Muscle of leg (tissue), 11 donors: ENCODE measurements around the gene PAIP2. TPM values are rescaled to one million over a fixed set of nuclear protein-coding genes. Genes with fewer than 3 reads are reported as not detected.
"Not testable (repeated sequence)": the region's sequence is repeated elsewhere in the genome, so short reads cannot be mapped to it uniquely, and the experiment has no call there.

Source experiments
- DNase-seq: peaks from one replicate; pipeline ENCODE4 v3.0.0; 2013
- H3K27ac ChIP-seq: one replicate; pipeline ENCODE4 v1.5.1; 2013; ENCODE audit warnings: mild to moderate bottlenecking, low read length, control low read depth
- H3K27me3 ChIP-seq: one replicate; pipeline ENCODE4 v1.6.1; 2013; ENCODE audit warnings: low read length; ENCODE audit not compliant: control insufficient read depth, insufficient read depth
- H3K36me3 ChIP-seq: one replicate; pipeline ENCODE4 v1.6.1; 2013; ENCODE audit warnings: low read length; ENCODE audit not compliant: control insufficient read depth, insufficient read depth
- H3K4me1 ChIP-seq: one replicate; pipeline ENCODE4 v1.6.1; 2013; ENCODE audit warnings: low read length; ENCODE audit not compliant: control insufficient read depth, insufficient read depth
- H3K4me3 ChIP-seq: one replicate; pipeline ENCODE4 v1.5.1; 2013; ENCODE audit warnings: low read length, control low read depth
- H3K9me3 ChIP-seq: replicated peaks from 2 replicates; pipeline ENCODE4 v1.6.1; 2013; ENCODE audit warnings: low read depth, low read length; ENCODE audit not compliant: control insufficient read depth
- WGBS: methylation state at CpG from one replicate; pipeline ENCODE4 v1.1.5; 2013; ENCODE audit warnings: missing lambda C conversion rate; ENCODE audit not compliant: insufficient coverage; 5-methylcytosine and 5-hydroxymethylcytosine counted together
- polyA plus RNA-seq, 8 donors: library from polyadenylated mRNA; unstranded; fragments of 120-200 nt; gene quantifications; one replicate each; pipeline versions ENCODE4 v1.2.1 to v1.2.3, GENCODE V29; 2013; ENCODE audit warnings: inconsistent platforms in 1 of 8, low replicate concordance in 1 of 8; ENCODE audit not compliant: insufficient read length in 8 of 8, insufficient read depth in 1 of 8
- total RNA-seq: library from RNA; stranded (reverse); fragments of 120-200 nt; gene quantifications from one replicate; pipeline ENCODE4 v1.2.4, GENCODE V29; 2013

The PAIP2 gene
- total and polyA plus RNA-seq, 9 donors: 54.0 to 146 (median 120) TPM

- 75% methylated on average over 6 of the region's 7 CpGs for WGBS
- Histone ChIP-seq H3K36me3 (no peaks in the 10 kb centered on the region), H3K27ac (no peak overlapping the region), H3K4me1 (peaks cover 15% of the 10 kb centered on the region), H3K9me3 (no peaks in the 10 kb centered on the region), H3K4me3 (no peak overlapping the region), H3K27me3 (no peaks in the 10 kb centered on the region)
- no peak for DNase-seq
Observed at GRCh38 chr5:139383993-139384590, 42.4 kb downstream of the PAIP2 start.

GRCh38 chr5:139384591-139385051, 43.0 kb downstream of the PAIP2 start:
- WGBS: 74% methylated on average over 8 of the region's 9 CpGs
- no peaks in the 10 kb centered on the region for H3K36me3 ChIP-seq
- H3K9me3 ChIP-seq: no peaks in the 10 kb centered on the region
- DNase-seq: no peak
- H3K4me1 ChIP-seq: peaks cover 15% of the 10 kb centered on the region
- H3K4me3 ChIP-seq: no peak overlapping the region
- H3K27me3 ChIP-seq: no peaks in the 10 kb centered on the region
- H3K27ac ChIP-seq: no peak overlapping the region

- H3K36me3 ChIP-seq: peaks cover 2% of the 10 kb centered on the region
- no peaks in the 10 kb centered on the region for H3K9me3 ChIP-seq
- H3K27ac ChIP-seq: no peak overlapping the region
- H3K27me3 ChIP-seq: no peaks in the 10 kb centered on the region
- H3K4me1 ChIP-seq: peaks cover 15% of the 10 kb centered on the region
- WGBS: 81% methylated on average over 4 of the region's 8 CpGs
- no peak overlapping the region for H3K4me3 ChIP-seq
- no peak for DNase-seq
Observed at GRCh38 chr5:139385061-139386049, 43.7 kb downstream of the PAIP2 start.

GRCh38 chr5:139386050-139386438, 44.4 kb downstream of the PAIP2 start:
- Histone ChIP-seq H3K27ac (no peak overlapping the region), H3K27me3 (no peaks in the 10 kb centered on the region), H3K4me3 (no peak overlapping the region), H3K4me1 (peaks cover 16% of the 10 kb centered on the region), H3K36me3 (peaks cover 5% of the 10 kb centered on the region), H3K9me3 (no peaks in the 10 kb centered on the region)
- WGBS: no CpG with 5 or more reads among the region's 5 CpGs
- no peak for DNase-seq

GRCh38 chr5:139386956-139387355, 45.3 kb downstream of the PAIP2 start:
- WGBS: 88% methylated on average over 6 of the region's 10 CpGs
- not testable (repeated sequence) for H3K9me3 ChIP-seq, H3K27me3 ChIP-seq, H3K36me3 ChIP-seq, DNase-seq, H3K4me3 ChIP-seq, H3K27ac ChIP-seq
- peaks cover 25% of the 10 kb centered on the region for H3K4me1 ChIP-seq

GRCh38 chr5:139387611-139388197, 46.0 kb downstream of the PAIP2 start:
- Histone ChIP-seq H3K36me3 (peaks cover 11% of the 10 kb centered on the region), H3K27ac (no peak overlapping the region), H3K27me3 (peaks cover 8% of the 10 kb centered on the region), H3K4me1 (peaks cover 31% of the 10 kb centered on the region), H3K9me3 (no peaks in the 10 kb centered on the region), H3K4me3 (no peak overlapping the region)
- no peak for DNase-seq
- WGBS: 86% methylated on average over 6 of the region's 10 CpGs

GRCh38 chr5:139388198-139388821, 46.7 kb downstream of the PAIP2 start:
- DNase-seq: no peak
- Histone ChIP-seq H3K27ac (no peak overlapping the region), H3K27me3 (peaks cover 14% of the 10 kb centered on the region), H3K36me3 (peaks cover 14% of the 10 kb centered on the region), H3K9me3 (no peaks in the 10 kb centered on the region), H3K4me3 (no peak overlapping the region), H3K4me1 (peaks cover 37% of the 10 kb centered on the region)
- WGBS: 14% methylated on average over 5 of the region's 8 CpGs

GRCh38 chr5:139389701-139390638, 48.3 kb downstream of the PAIP2 start, which contains the start of gene MZB1:
Gene MZB1 (minus strand): TSS chr5:139389913. CDS start chr5:139389856, 57 bp downstream.
- DNase-seq: no peak
- H3K4me1 ChIP-seq: peaks cover 44% of the 10 kb centered on the region
- no peaks in the 10 kb centered on the region for H3K9me3 ChIP-seq
- WGBS: 90% methylated on average over 7 of the region's 11 CpGs
- peaks cover 15% of the 10 kb centered on the region for H3K36me3 ChIP-seq
- no peak within 1 kb of the TSS for H3K4me3 ChIP-seq
- peaks cover 30% of the 10 kb centered on the region for H3K27me3 ChIP-seq
- H3K27ac ChIP-seq: no peak within 1 kb of the TSS
